Measurements from ENCODE around the gene MBD3L3.
"Not testable (repeated sequence)": the region's sequence is repeated elsewhere in the genome, so short reads cannot be mapped to it uniquely, and the experiment has no call there.

DNA sequence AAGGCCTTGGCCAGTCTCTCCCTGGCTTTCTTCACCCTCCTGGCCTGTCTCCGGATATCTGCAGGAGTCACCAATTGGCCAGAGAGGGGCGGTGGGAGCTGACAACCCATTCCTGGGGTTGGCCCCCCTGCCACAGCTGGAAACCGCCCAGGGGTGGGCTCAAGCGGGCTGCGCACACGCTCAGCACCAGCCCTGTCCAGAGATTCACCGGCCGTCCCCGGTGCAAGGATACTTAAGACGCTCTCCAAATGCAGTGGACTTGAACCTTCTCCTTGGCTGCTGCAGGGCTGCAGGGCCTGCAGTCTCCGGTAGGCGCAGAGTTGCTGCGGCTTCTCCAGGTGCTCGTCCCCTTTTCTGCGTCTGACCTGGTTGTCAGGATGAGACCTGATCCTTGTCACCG is 2.1 kb downstream of the MBD3L3 start:
- not testable (repeated sequence) for TF ChIP-seq POLR2A, POLR2AphosphoS5 (IDR thresholded peaks at IDR 0.05)

Measured in suprapubic skin (tissue), 4 donors.